Mesendoderm (in vitro differentiated cells): Measurements from ENCODE around the gene ARHGEF16.

Source experiments
- DNase-seq: peaks from one replicate; pipeline ENCODE4 v3.0.0; 2013
- H2AK5ac ChIP-seq: 2 replicates; pipeline ENCODE4 v1.6.1; 2013; ENCODE audit warnings: low read length, inconsistent platforms
- H2BK120ac ChIP-seq: 2 replicates; pipeline ENCODE4 v1.6.1; 2013; ENCODE audit warnings: low read depth, mild to moderate bottlenecking, low read length, moderate library complexity, mixed read lengths
- H2BK15ac ChIP-seq: replicated peaks from 2 replicates; pipeline ENCODE4 v1.6.1; 2013; ENCODE audit warnings: low read depth, mild to moderate bottlenecking, moderate library complexity
- H2BK5ac ChIP-seq: 2 replicates; pipeline ENCODE4 v1.6.1; 2013; ENCODE audit warnings: low read length, inconsistent platforms
- H3K18ac ChIP-seq: 2 replicates; pipeline ENCODE4 v1.6.1; 2013; ENCODE audit warnings: mild to moderate bottlenecking, low read length, mixed read lengths
- H3K23ac ChIP-seq: one replicate; pipeline ENCODE4 v1.6.1; 2013; ENCODE audit warnings: low read length
- H3K27ac ChIP-seq: 2 replicates; pipeline ENCODE4 v1.5.1; 2013; ENCODE audit warnings: low read depth, mild to moderate bottlenecking, inconsistent platforms, low read length, moderate library complexity
- H3K27me3 ChIP-seq: 2 replicates; pipeline ENCODE4 v1.6.1; 2013; ENCODE audit warnings: low read length, control low read depth, mild to moderate bottlenecking, inconsistent platforms; ENCODE audit not compliant: insufficient read depth, poor library complexity
- H3K36me3 ChIP-seq: 2 replicates; pipeline ENCODE4 v1.6.1; 2013; ENCODE audit warnings: low read length, inconsistent platforms; ENCODE audit not compliant: control insufficient read depth, insufficient read depth
- H3K4ac ChIP-seq: one replicate; pipeline ENCODE4 v1.6.1; 2013; ENCODE audit warnings: low read depth, mild to moderate bottlenecking, low read length, moderate library complexity
- H3K4me1 ChIP-seq: 2 replicates; pipeline ENCODE4 v1.6.1; 2013; ENCODE audit warnings: low read depth, low read length, inconsistent platforms; ENCODE audit not compliant: control insufficient read depth
- H3K4me2 ChIP-seq: 2 replicates; pipeline ENCODE4 v1.6.1; 2013; ENCODE audit warnings: low read length
- H3K4me3 ChIP-seq: 2 replicates; pipeline ENCODE4 v1.5.1; 2013; ENCODE audit warnings: mild to moderate bottlenecking, low read length
- H3K56ac ChIP-seq: one replicate; pipeline ENCODE4 v1.6.1; 2013; ENCODE audit warnings: low read length
- H3K79me1 ChIP-seq: 2 replicates; pipeline ENCODE4 v1.6.1; 2013; ENCODE audit warnings: low read length, inconsistent platforms
- H3K79me2 ChIP-seq: 2 replicates; pipeline ENCODE4 v1.6.1; 2013; ENCODE audit warnings: mild to moderate bottlenecking, low read length; ENCODE audit not compliant: control insufficient read depth, insufficient read depth
- H3K9ac ChIP-seq: 2 replicates; pipeline ENCODE4 v1.6.1; 2013; ENCODE audit warnings: low read length, inconsistent platforms
- H4K5ac ChIP-seq: one replicate; pipeline ENCODE4 v1.6.1; 2013; ENCODE audit warnings: low read length
- H4K8ac ChIP-seq: one replicate; pipeline ENCODE4 v1.6.1; 2013; ENCODE audit warnings: low read depth, mild to moderate bottlenecking, control low read depth, low read length, moderate library complexity
- WGBS: extraction: QIAGEN DNeasy Blood & Tissue Kit; methylation state at CpG from one replicate; pipeline ENCODE4 v1.1.7; 2013; ENCODE audit warnings: low lambda C conversion rate, missing lambda C conversion rate; ENCODE audit not compliant: insufficient coverage; ENCODE audit errors: extremely low coverage; 5-methylcytosine and 5-hydroxymethylcytosine counted together

Gene ARHGEF16

DNA sequence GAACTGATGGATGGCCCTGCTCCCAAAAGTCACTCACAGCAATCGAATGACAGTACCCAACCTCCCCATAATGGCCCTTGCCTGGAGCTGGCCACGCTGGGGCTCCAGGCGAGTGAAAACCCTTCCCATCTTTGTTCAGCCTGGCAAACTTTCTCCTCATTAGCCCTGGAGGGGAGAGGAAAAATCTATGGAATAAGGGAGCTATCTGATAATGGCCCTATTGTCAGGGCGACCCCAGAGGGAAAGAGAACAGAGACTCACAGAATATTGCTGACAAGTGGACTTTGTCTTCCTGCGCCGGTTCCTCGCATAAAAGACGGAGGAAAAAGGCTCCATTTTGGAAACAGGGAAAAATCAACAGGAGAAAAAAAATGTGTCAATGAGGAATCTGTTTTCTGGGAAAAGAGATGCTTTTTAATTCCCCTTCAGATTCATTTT is 13.0 kb upstream of the ARHGEF16 start:
- WGBS: no CpG with 5 or more reads among the region's 8 CpGs
- H3K27ac ChIP-seq: no peak overlapping the region
- no peak overlapping the region for H3K9ac ChIP-seq
- no peak overlapping the region for H4K8ac ChIP-seq
- no peak overlapping the region for H4K5ac ChIP-seq
- no peaks in the 10 kb centered on the region for H3K79me2 ChIP-seq
- no peaks in the 10 kb centered on the region for H3K79me1 ChIP-seq
- no peak for DNase-seq
- no peak overlapping the region for H2AK5ac ChIP-seq
- H3K18ac ChIP-seq: no peak overlapping the region
- no peak overlapping the region for H3K23ac ChIP-seq
- H3K4me3 ChIP-seq: no peak overlapping the region
- H3K27me3 ChIP-seq: no peaks in the 10 kb centered on the region
- no peaks in the 10 kb centered on the region for H3K36me3 ChIP-seq
- no peak overlapping the region for H2BK15ac ChIP-seq
- no peak overlapping the region for H3K4ac ChIP-seq
- H3K4me2 ChIP-seq: no peak overlapping the region
- H2BK5ac ChIP-seq: no peak overlapping the region
- no peaks in the 10 kb centered on the region for H3K4me1 ChIP-seq
- no peak overlapping the region for H3K56ac ChIP-seq
- H2BK120ac ChIP-seq: no peak overlapping the region

- no peak overlapping the region for H2BK120ac ChIP-seq
- no peaks in the 10 kb centered on the region for H3K79me2 ChIP-seq
- H2BK15ac ChIP-seq: no peak overlapping the region
- H3K36me3 ChIP-seq: no peaks in the 10 kb centered on the region
- no peak overlapping the region for H3K18ac ChIP-seq
- H3K79me1 ChIP-seq: no peaks in the 10 kb centered on the region
- no peak overlapping the region for H2AK5ac ChIP-seq
- H3K9ac ChIP-seq: no peak overlapping the region
- DNase-seq: no peak
- no peak overlapping the region for H3K4me3 ChIP-seq
- no peaks in the 10 kb centered on the region for H3K4me1 ChIP-seq
- peak overlapping the region; percentile 45 for H3K23ac ChIP-seq
- no peak overlapping the region for H4K5ac ChIP-seq
- H4K8ac ChIP-seq: no peak overlapping the region
- no peaks in the 10 kb centered on the region for H3K27me3 ChIP-seq
- WGBS: no CpG with 5 or more reads among the region's 8 CpGs
- H3K4me2 ChIP-seq: no peak overlapping the region
- no peak overlapping the region for H3K4ac ChIP-seq
- no peak overlapping the region for H3K56ac ChIP-seq
- no peak overlapping the region for H2BK5ac ChIP-seq
- no peak overlapping the region for H3K27ac ChIP-seq
Measured at GRCh38 chr1:3441880-3442279, 12.6 kb upstream of the ARHGEF16 start.

DNA sequence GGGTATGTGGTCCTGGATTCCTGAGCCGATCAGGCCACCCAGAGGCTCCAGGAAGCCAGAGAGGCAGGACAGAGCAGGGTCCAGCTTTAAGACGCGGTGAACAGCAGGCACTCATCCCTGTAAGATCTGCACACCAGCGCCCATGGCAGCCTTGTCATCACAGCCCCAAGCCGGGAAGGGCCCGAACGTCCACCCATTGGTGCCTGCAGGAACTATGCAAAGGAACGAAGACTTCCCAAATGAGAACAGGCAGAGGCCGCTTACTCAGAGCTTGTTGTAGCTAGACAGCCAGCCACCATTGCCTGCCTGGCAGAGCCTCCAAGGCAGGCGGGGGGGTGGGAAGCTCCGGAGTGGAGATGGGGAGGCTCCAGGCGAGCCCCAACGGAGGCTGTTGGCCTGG is 12.1 kb upstream of the ARHGEF16 start:
- Histone ChIP-seq H4K8ac (no peak overlapping the region), H3K79me2 (no peaks in the 10 kb centered on the region), H2BK15ac (no peak overlapping the region), H4K5ac (no peak overlapping the region), H2BK120ac (no peak overlapping the region), H3K4me1 (no peaks in the 10 kb centered on the region), H3K27me3 (no peaks in the 10 kb centered on the region), H2AK5ac (no peak overlapping the region), H3K4me2 (no peak overlapping the region), H3K56ac (no peak overlapping the region), H3K79me1 (no peaks in the 10 kb centered on the region), H3K4ac (no peak overlapping the region), H3K18ac (no peak overlapping the region), H3K4me3 (no peak overlapping the region), H3K27ac (no peak overlapping the region), H2BK5ac (no peak overlapping the region), H3K23ac (no peak overlapping the region), H3K36me3 (no peaks in the 10 kb centered on the region), H3K9ac (no peak overlapping the region)
- no peak for DNase-seq
- no CpG with 5 or more reads among the region's 13 CpGs for WGBS

DNA sequence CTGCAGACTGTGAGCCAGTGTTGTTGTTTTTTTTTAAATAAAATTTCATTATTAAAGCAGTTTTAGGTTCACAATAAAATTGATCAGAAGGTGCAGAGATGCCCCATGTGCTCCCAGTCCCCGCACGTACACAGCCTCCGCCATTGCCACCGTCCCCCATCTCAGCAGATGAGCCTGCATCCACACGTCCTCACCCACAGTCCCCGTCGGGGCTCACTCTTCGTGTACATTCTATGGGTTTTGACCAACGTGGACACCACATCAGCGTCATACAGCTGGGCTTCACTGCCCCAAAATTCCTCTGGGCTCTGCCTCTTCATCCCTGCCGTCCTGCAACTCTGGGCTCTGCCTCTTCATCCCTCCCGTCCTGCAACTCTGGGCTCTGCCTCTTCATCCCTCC is 11.6 kb upstream of the ARHGEF16 start:
- WGBS: no CpG with 5 or more reads among the region's 12 CpGs
- Histone ChIP-seq H3K4me1 (no peaks in the 10 kb centered on the region), H2BK15ac (no peak overlapping the region), H3K56ac (no peak overlapping the region), H2BK5ac (no peak overlapping the region), H4K5ac (no peak overlapping the region), H2BK120ac (no peak overlapping the region), H3K18ac (no peak overlapping the region), H3K23ac (no peak overlapping the region), H3K27me3 (no peaks in the 10 kb centered on the region), H3K9ac (no peak overlapping the region), H2AK5ac (no peak overlapping the region), H4K8ac (no peak overlapping the region), H3K4me2 (no peak overlapping the region), H3K4ac (no peak overlapping the region), H3K4me3 (no peak overlapping the region), H3K79me2 (no peaks in the 10 kb centered on the region), H3K79me1 (no peaks in the 10 kb centered on the region), H3K27ac (no peak overlapping the region), H3K36me3 (no peaks in the 10 kb centered on the region)
- no peak for DNase-seq

DNA sequence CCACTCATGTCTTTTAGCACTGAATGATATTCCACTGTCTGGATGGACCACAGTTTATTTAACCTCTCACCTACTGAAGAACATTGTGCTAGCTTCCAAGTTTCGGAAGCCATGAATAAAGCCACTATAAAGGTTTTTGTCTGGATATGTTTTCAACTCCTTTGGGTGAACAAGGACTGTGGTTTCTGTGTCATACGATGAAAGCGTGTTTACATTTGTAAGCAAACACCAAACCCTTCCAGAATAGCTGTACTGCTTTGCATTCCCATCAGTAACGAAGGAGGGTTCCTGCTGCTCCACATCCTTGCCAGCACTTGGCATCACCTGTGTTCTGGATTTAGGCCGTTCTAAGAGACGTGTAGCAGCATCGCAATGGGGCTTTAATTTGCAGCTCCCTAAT is 10.7 kb upstream of the ARHGEF16 start:
- Histone ChIP-seq H3K79me2 (no peaks in the 10 kb centered on the region), H3K79me1 (no peaks in the 10 kb centered on the region), H2AK5ac (no peak overlapping the region), H2BK120ac (no peak overlapping the region), H3K36me3 (no peaks in the 10 kb centered on the region), H2BK15ac (no peak overlapping the region), H3K9ac (no peak overlapping the region), H3K56ac (no peak overlapping the region), H4K8ac (no peak overlapping the region), H4K5ac (no peak overlapping the region), H3K4me1 (no peaks in the 10 kb centered on the region), H3K4ac (no peak overlapping the region), H3K18ac (no peak overlapping the region), H3K27ac (no peak overlapping the region), H2BK5ac (no peak overlapping the region), H3K23ac (no peak overlapping the region), H3K27me3 (no peaks in the 10 kb centered on the region), H3K4me2 (no peak overlapping the region), H3K4me3 (no peak overlapping the region)
- no peak for DNase-seq
- WGBS: no CpG with 5 or more reads among the region's 7 CpGs

DNA sequence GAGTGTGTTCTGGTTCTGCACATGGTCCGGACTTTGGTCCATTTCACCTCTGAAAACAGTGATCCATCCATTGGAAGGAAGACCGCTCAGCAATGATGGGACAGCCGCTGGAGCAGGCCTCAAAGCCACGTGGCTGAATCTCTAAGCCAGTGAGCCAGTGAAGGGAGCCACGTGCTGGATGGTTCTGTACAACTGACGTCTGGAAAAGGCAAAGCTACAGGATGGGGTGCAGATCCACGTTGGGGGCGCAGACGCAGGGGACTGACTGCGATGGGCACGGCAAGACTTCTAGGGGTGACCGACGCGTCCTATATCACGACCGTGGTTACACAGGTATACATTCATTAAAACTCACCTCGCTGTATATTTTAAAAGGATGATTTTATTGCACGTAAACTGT is 10.2 kb upstream of the ARHGEF16 start:
- H3K9ac ChIP-seq: no peak overlapping the region
- no peaks in the 10 kb centered on the region for H3K27me3 ChIP-seq
- WGBS: no CpG with 5 or more reads among the region's 18 CpGs

More for the DNA sequence above, 10.2 kb upstream of the ARHGEF16 start:
- Histone ChIP-seq H2AK5ac (no peak overlapping the region), H4K5ac (no peak overlapping the region), H3K4me1 (no peaks in the 10 kb centered on the region), H3K79me1 (no peaks in the 10 kb centered on the region), H3K4me3 (no peak overlapping the region), H3K79me2 (no peaks in the 10 kb centered on the region), H4K8ac (no peak overlapping the region), H3K23ac (no peak overlapping the region), H3K4me2 (no peak overlapping the region), H2BK15ac (no peak overlapping the region), H3K4ac (no peak overlapping the region), H3K18ac (no peak overlapping the region), H3K36me3 (no peaks in the 10 kb centered on the region), H3K56ac (no peak overlapping the region), H2BK120ac (no peak overlapping the region), H2BK5ac (no peak overlapping the region), H3K27ac (no peak overlapping the region)
- no peak for DNase-seq
